PC-3 (cell line): Measurements from ENCODE around the gene ADCY2. TPM values are rescaled to one million over a fixed set of nuclear protein-coding genes. Genes with fewer than 3 reads are reported as not detected.

Source experiments
- ATAC-seq: fragments of 200-7000 bp; cut with Tn5 transposase; 2 replicates; pipeline ENCODE4 v1.9.1; 2020; ENCODE audit warnings: mild to moderate bottlenecking, moderate library complexity
- BruUV-seq: library from RNA; stranded (reverse); fragments of 400-500 nt; replicated peaks from 2 replicates; lab custom pipeline; 2021; lab: Mats Ljungman, UMichigan
- CTCF ChIA-PET: fragments of 300-600 bp; sonication (Branson Sonifier 250); formaldehyde crosslinking; loops from one replicate; lab custom pipeline; 2022; ENCODE audit warnings: antibody characterized with exemption; lab: Charles Lee
- POLR2A ChIA-PET: fragments of 300-600 bp; sonication (Branson Sonifier 250); formaldehyde crosslinking; loops from one replicate; lab custom pipeline; 2022; ENCODE audit warnings: antibody characterized with exemption; ENCODE audit not compliant: unreplicated experiment; lab: Charles Lee
- DNase-seq: peaks from one replicate; pipeline ENCODE4 v3.0.0-alpha.2; 2015
- H2AFZ ChIP-seq: fragments of 300-600 bp; sonication (generic); 2 replicates; pipeline ENCODE4 v1.6.0; 2016; ENCODE audit warnings: antibody characterized with exemption, low read length
- H3F3A ChIP-seq: fragments of 300-600 bp; sonication (generic); one replicate; pipeline ENCODE4 v1.6.0; 2017; ENCODE audit warnings: antibody characterized with exemption, low read length, control low read depth, mild to moderate bottlenecking; ENCODE audit not compliant: unreplicated experiment
- H3K27ac ChIP-seq: fragments of 300-600 bp; sonication (generic); 2 replicates; pipeline ENCODE4 v1.5.1; 2016; ENCODE audit warnings: mild to moderate bottlenecking, low read length
- H3K27me3 ChIP-seq: fragments of 300-600 bp; sonication (generic); 2 replicates; pipeline ENCODE4 v1.6.1; 2016; ENCODE audit warnings: low read length, mixed read lengths
- H3K36me3 ChIP-seq: fragments of 300-600 bp; sonication (generic); 2 replicates; pipeline ENCODE4 v1.6.1; 2016; ENCODE audit warnings: low read depth, mixed run types, low read length, mixed read lengths
- H3K4me1 ChIP-seq: fragments of 300-600 bp; sonication (generic); 2 replicates; pipeline ENCODE4 v1.5.1; 2016; ENCODE audit warnings: low read length; ENCODE audit not compliant: insufficient read depth
- H3K4me2 ChIP-seq: fragments of 300-600 bp; sonication (generic); 2 replicates; pipeline ENCODE4 v1.6.0; 2016; ENCODE audit warnings: low read length
- H3K4me3 ChIP-seq: fragments of 300-600 bp; sonication (generic); 2 replicates; pipeline ENCODE4 v1.5.1; 2016; ENCODE audit warnings: mild to moderate bottlenecking, low read length, mixed read lengths
- H3K79me2 ChIP-seq: fragments of 300-600 bp; sonication (generic); 2 replicates; pipeline ENCODE4 v1.6.1; 2017; ENCODE audit warnings: low read length, mixed read lengths
- H3K9ac ChIP-seq: fragments of 300-600 bp; sonication (generic); 2 replicates; pipeline ENCODE4 v1.6.0; 2016; ENCODE audit warnings: mild to moderate bottlenecking, low read length
- H3K9me2 ChIP-seq: fragments of 300-600 bp; sonication (generic); replicated peaks from 2 replicates; pipeline ENCODE4 v1.6.1; 2016; ENCODE audit warnings: mixed run types, low read length, mixed read lengths
- H3K9me3 ChIP-seq: fragments of 300-600 bp; sonication (generic); 2 replicates; pipeline ENCODE4 v1.6.1; 2016; ENCODE audit warnings: low read length, mixed read lengths
- H4K20me1 ChIP-seq: fragments of 300-600 bp; sonication (generic); 2 replicates; pipeline ENCODE4 v1.6.1; 2016; ENCODE audit warnings: low read length, mixed read lengths
- CTCF ChIP-seq: fragments of 300-600 bp; sonication (generic); conservative IDR thresholded peaks from 2 replicates; pipeline ENCODE4 v1.5.1; 2017; ENCODE audit warnings: antibody characterized with exemption, low read depth, mild to moderate bottlenecking, low read length
- EZH2 ChIP-seq: fragments of 300-600 bp; sonication (generic); IDR thresholded peaks from one replicate; pipeline ENCODE4 v1.6.1; 2017; ENCODE audit warnings: antibody characterized with exemption, mild to moderate bottlenecking, low read length; ENCODE audit not compliant: unreplicated experiment
- EZH2phosphoT487 ChIP-seq: fragments of 300-600 bp; sonication (generic); IDR thresholded peaks from 2 replicates; pipeline ENCODE4 v1.6.1; 2018; ENCODE audit warnings: mild to moderate bottlenecking, antibody characterized with exemption, low read length, borderline replicate concordance
- intact Hi-C: fragments of 100-400 bp; cut with micrococcal nuclease; formaldehyde crosslinking; loops from 2 replicates; pipeline ENCODE4 v1.9.0; 2023
- total RNA-seq: library from RNA; depleted of rRNA; stranded (reverse); fragments of >200 nt; gene quantifications from 2 replicates; pipeline ENCODE4 v1.2.3, GENCODE V29; 2014

Gene ADCY2
- total RNA-seq, 1 experiment from 2014 or later = not detected

- Histone ChIP-seq H3F3A (peaks cover 8% of the 10 kb centered on the region), H3K27ac (peak overlapping the region; percentile 48; the same call in 1 of the 2 replicates), H3K4me1 (peaks cover 10% of the 10 kb centered on the region; the same call in 1 of the 2 replicates), H4K20me1 (0 out of 2 replicates have a peak, but pooled peaks cover 3% of the 10 kb centered on the region), H3K4me2 (no peak overlapping the region), H3K9ac (no peak overlapping the region), H3K79me2 (no peaks in the 10 kb centered on the region), H3K36me3 (no peaks in the 10 kb centered on the region), H3K4me3 (no peak overlapping the region), H3K9me2 (no peaks in the 10 kb centered on the region), H2AFZ (no peak overlapping the region), H3K9me3 (no peaks in the 10 kb centered on the region), H3K27me3 (peaks cover 11% of the 10 kb centered on the region)
- ATAC-seq (peak; percentile 88), DNase-seq (peak; percentile 97)
- intact Hi-C loops = no loop called here
- TF ChIP-seq EZH2phosphoT487 (no peak), CTCF (no peak), EZH2 (no peak)
- CTCF ChIA-PET = no interaction called here
- no TSS peak for BruUV-seq
- POLR2A ChIA-PET = interaction anchor here (0.7 kb wide), 1 partner anchor 859 kb away, joined by 11 read pairs; no protein-coding TSS in a partner anchor
Measured at GRCh38 chr5:7742241-7742656, 346.3 kb downstream of the ADCY2 start.

GRCh38 chr5:7745882-7746610 lies 350.1 kb downstream of the ADCY2 start:
- POLR2A ChIA-PET = no interaction called here
- TF ChIP-seq EZH2phosphoT487 = no peak
- TF ChIP-seq CTCF = peak; percentile 98
- BruUV-seq = no TSS peak
- CTCF ChIA-PET = interaction anchor here (0.6 kb wide), 1 partner anchor 973 kb away, joined by 3 read pairs; no protein-coding TSS in a partner anchor
- Histone ChIP-seq H3K4me3 (no peak overlapping the region), H3K9me3 (no peaks in the 10 kb centered on the region), H3K36me3 (no peaks in the 10 kb centered on the region), H3F3A (peaks cover 8% of the 10 kb centered on the region), H4K20me1 (0 out of 2 replicates have a peak, but pooled peaks cover 3% of the 10 kb centered on the region), H3K79me2 (no peaks in the 10 kb centered on the region), H3K4me2 (no peak overlapping the region), H3K9ac (no peak overlapping the region), H3K27ac (no peak overlapping the region), H3K9me2 (no peaks in the 10 kb centered on the region), H3K4me1 (peaks cover 10% of the 10 kb centered on the region; the same call in 1 of the 2 replicates), H3K27me3 (peaks cover 42% of the 10 kb centered on the region), H2AFZ (no peak overlapping the region)
- DNase-seq (peak; percentile 84), ATAC-seq (peak; percentile 57)
- intact Hi-C loops = loop anchor here (1.0 to 2.0 kb wide), 2 partner anchors 485 to 980 kb away; no protein-coding TSS in a partner anchor

GRCh38 chr5:7747728-7748127 lies 351.8 kb downstream of the ADCY2 start:
- BruUV-seq = no TSS peak
- Histone ChIP-seq H3F3A (peaks cover 5% of the 10 kb centered on the region), H3K4me3 (no peak overlapping the region), H3K27me3 (peaks cover 58% of the 10 kb centered on the region), H3K4me2 (no peak overlapping the region), H3K27ac (no peak overlapping the region), H2AFZ (no peak overlapping the region), H3K79me2 (no peaks in the 10 kb centered on the region), H3K9me2 (no peaks in the 10 kb centered on the region), H3K36me3 (no peaks in the 10 kb centered on the region), H4K20me1 (0 out of 2 replicates have a peak, but pooled peaks cover 1% of the 10 kb centered on the region), H3K9ac (no peak overlapping the region), H3K9me3 (no peaks in the 10 kb centered on the region), H3K4me1 (peaks cover 4% of the 10 kb centered on the region; the same call in 1 of the 2 replicates)
- DNase-seq = no peak
- no peak for ATAC-seq
- TF ChIP-seq EZH2phosphoT487 (no peak), CTCF (no peak), EZH2 (no peak)
- CTCF ChIA-PET = no interaction called here
- intact Hi-C loops = loop anchor here (2.0 kb wide), 1 partner anchor 487 kb away; no protein-coding TSS in a partner anchor
- POLR2A ChIA-PET = no interaction called here
